Neural cell (in vitro differentiated cells): Measurements from ENCODE around the gene ADCY1. TPM values are rescaled to one million over a fixed set of nuclear protein-coding genes. Genes with fewer than 3 reads are reported as not detected.

Experiments
- H2AFZ ChIP-seq: fragments of 200-600, 300-800 bp; sonication (generic), shearing (Covaris generic); 2 replicates; pipeline ENCODE4 v1.6.0; 2014; ENCODE audit warnings: low read depth, mild to moderate bottlenecking, antibody characterized with exemption, low read length, moderate library complexity
- H3F3A ChIP-seq: fragments of 200-600 bp; shearing (Covaris generic); 2 replicates; pipeline ENCODE4 v1.6.1; 2016; ENCODE audit warnings: mild to moderate bottlenecking, moderate library complexity, mixed read lengths, antibody characterized with exemption, low read length; ENCODE audit not compliant: insufficient read depth, poor library complexity, severe bottlenecking
- H3K27ac ChIP-seq: fragments of 200-600, 300-800 bp; sonication (generic), shearing (Covaris generic); 2 replicates; pipeline ENCODE4 v1.5.1; 2014; ENCODE audit warnings: mild to moderate bottlenecking, low read length, moderate library complexity
- H3K27me3 ChIP-seq: fragments of 300-800, 200-600 bp; sonication (generic), shearing (Covaris generic); 2 replicates; pipeline ENCODE4 v1.6.0; 2014; ENCODE audit warnings: mild to moderate bottlenecking, low read depth, low read length, moderate library complexity; ENCODE audit not compliant: insufficient read depth
- H3K36me3 ChIP-seq: fragments of 300-800, 200-600 bp; sonication (generic), shearing (Covaris generic); 2 replicates; pipeline ENCODE4 v1.5.1; 2014; ENCODE audit warnings: mild to moderate bottlenecking, antibody characterized with exemption, low read length, moderate library complexity; ENCODE audit not compliant: insufficient read depth
- H3K4me2 ChIP-seq: fragments of 300-800, 200-600 bp; sonication (generic), shearing (Covaris generic); 2 replicates; pipeline ENCODE4 v1.6.0; 2014; ENCODE audit warnings: mild to moderate bottlenecking, low read length
- H3K4me3 ChIP-seq: fragments of 300-800, 200-600 bp; sonication (generic), shearing (Covaris generic); 2 replicates; pipeline ENCODE4 v1.5.1; 2014; ENCODE audit warnings: mild to moderate bottlenecking, low read length, moderate library complexity
- H3K79me2 ChIP-seq: fragments of 200-600 bp; shearing (Covaris generic); replicated peaks from 2 replicates; pipeline ENCODE4 v1.6.0; 2014; ENCODE audit warnings: mild to moderate bottlenecking, low read length, moderate library complexity; ENCODE audit not compliant: insufficient read depth
- H3K9ac ChIP-seq: fragments of 300-800, 200-600 bp; sonication (generic), shearing (Covaris generic); 2 replicates; pipeline ENCODE4 v1.6.1; 2016; ENCODE audit warnings: mild to moderate bottlenecking, low read length, mixed read lengths
- H3K9me2 ChIP-seq: fragments of 200-600 bp; shearing (Covaris generic); 2 replicates; pipeline ENCODE4 v1.6.1; 2016; ENCODE audit warnings: mild to moderate bottlenecking, low read length, mixed read lengths; ENCODE audit not compliant: insufficient read depth
- H3K9me3 ChIP-seq: fragments of 200-600, 300-800 bp; sonication (generic), shearing (Covaris generic); 2 replicates; pipeline ENCODE4 v1.6.1; 2016; ENCODE audit warnings: mild to moderate bottlenecking, mixed run types, low read length, moderate library complexity, mixed read lengths
- H4K20me1 ChIP-seq: fragments of 200-600 bp; shearing (Covaris generic); 2 replicates; pipeline ENCODE4 v1.6.1; 2016; ENCODE audit warnings: mild to moderate bottlenecking, mixed run types; ENCODE audit not compliant: insufficient read depth
- EP300 ChIP-seq: fragments of 450-650 bp; conservative IDR thresholded peaks from 2 replicates; pipeline ENCODE4 v1.6.1; 2014; ENCODE audit warnings: antibody characterized with exemption, mild to moderate bottlenecking, moderate library complexity; ENCODE audit not compliant: poor library complexity, severe bottlenecking
- EZH2 ChIP-seq: fragments of 200-600, 300-800 bp; shearing (Covaris generic), sonication (generic); IDR thresholded peaks from 2 replicates; pipeline ENCODE4 v1.6.1; 2014; ENCODE audit warnings: antibody characterized with exemption, low read length, borderline replicate concordance, mild to moderate bottlenecking; ENCODE audit not compliant: insufficient read depth, poor library complexity, severe bottlenecking
- MXI1 ChIP-seq: fragments of 450-650 bp; conservative IDR thresholded peaks from 2 replicates; pipeline ENCODE4 v1.6.1; 2014; ENCODE audit warnings: antibody characterized with exemption, mild to moderate bottlenecking; ENCODE audit not compliant: poor library complexity, severe bottlenecking
- POLR2AphosphoS5 ChIP-seq: IDR thresholded peaks from 2 replicates; pipeline ENCODE4 v1.6.1; 2012
- RAD21 ChIP-seq: fragments of 450-650 bp; conservative IDR thresholded peaks from 2 replicates; pipeline ENCODE4 v1.6.1; 2014; ENCODE audit warnings: antibody characterized with exemption, mild to moderate bottlenecking, moderate library complexity
- REST ChIP-seq: IDR thresholded peaks from 2 replicates; pipeline ENCODE4 v1.6.1; 2012; ENCODE audit warnings: borderline replicate concordance
- SMC3 ChIP-seq: fragments of 450-650 bp; conservative IDR thresholded peaks from 2 replicates; pipeline ENCODE4 v1.6.1; 2014; ENCODE audit warnings: antibody characterized with exemption, mild to moderate bottlenecking, moderate library complexity; ENCODE audit not compliant: poor library complexity
- TAF1 ChIP-seq: IDR thresholded peaks from 2 replicates; pipeline ENCODE4 v1.6.1; 2012; ENCODE audit warnings: low read depth
- polyA plus RNA-seq: library from polyadenylated mRNA; depleted of rRNA; stranded (reverse); fragments of >200 nt; gene quantifications from 2 replicates; pipeline ENCODE4 v1.2.3, GENCODE V29; 2014
- TF ChIP-seq, protein P1 (sequence below): fragments of 450-650 bp; IDR thresholded peaks from 2 replicates; pipeline ENCODE4 v1.5.1; 2014; ENCODE audit warnings: antibody characterized with exemption, mild to moderate bottlenecking, moderate library complexity; ENCODE audit not compliant: poor library complexity, severe bottlenecking

ADCY1 gene
- polyA plus RNA-seq, 1 donor from 2014 or later, result 14.8 TPM

- Histone ChIP-seq H3F3A (no peaks in the 10 kb centered on the region), H2AFZ (no peak overlapping the region), H3K9ac (no peak overlapping the region), H3K27me3 (no peaks in the 10 kb centered on the region), H3K36me3 (no peaks in the 10 kb centered on the region), H4K20me1 (no peaks in the 10 kb centered on the region), H3K9me3 (peaks cover 2% of the 10 kb centered on the region), H3K79me2 (no peaks in the 10 kb centered on the region), H3K4me2 (no peak overlapping the region), H3K27ac (no peak overlapping the region), H3K9me2 (no peaks in the 10 kb centered on the region), H3K4me3 (no peak overlapping the region)
- TF ChIP-seq MXI1 (no peak), POLR2AphosphoS5 (no peak), EZH2 (no peak), REST (no peak), EP300 (no peak), RAD21 (no peak), TAF1 (no peak), SMC3 (no peak)
- TF ChIP-seq, protein P1, sequence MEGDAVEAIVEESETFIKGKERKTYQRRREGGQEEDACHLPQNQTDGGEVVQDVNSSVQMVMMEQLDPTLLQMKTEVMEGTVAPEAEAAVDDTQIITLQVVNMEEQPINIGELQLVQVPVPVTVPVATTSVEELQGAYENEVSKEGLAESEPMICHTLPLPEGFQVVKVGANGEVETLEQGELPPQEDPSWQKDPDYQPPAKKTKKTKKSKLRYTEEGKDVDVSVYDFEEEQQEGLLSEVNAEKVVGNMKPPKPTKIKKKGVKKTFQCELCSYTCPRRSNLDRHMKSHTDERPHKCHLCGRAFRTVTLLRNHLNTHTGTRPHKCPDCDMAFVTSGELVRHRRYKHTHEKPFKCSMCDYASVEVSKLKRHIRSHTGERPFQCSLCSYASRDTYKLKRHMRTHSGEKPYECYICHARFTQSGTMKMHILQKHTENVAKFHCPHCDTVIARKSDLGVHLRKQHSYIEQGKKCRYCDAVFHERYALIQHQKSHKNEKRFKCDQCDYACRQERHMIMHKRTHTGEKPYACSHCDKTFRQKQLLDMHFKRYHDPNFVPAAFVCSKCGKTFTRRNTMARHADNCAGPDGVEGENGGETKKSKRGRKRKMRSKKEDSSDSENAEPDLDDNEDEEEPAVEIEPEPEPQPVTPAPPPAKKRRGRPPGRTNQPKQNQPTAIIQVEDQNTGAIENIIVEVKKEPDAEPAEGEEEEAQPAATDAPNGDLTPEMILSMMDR, result no peak
These were observed 51.7 kb downstream of the ADCY1 start for GRCh38 chr7:45625714-45626440.

DNA sequence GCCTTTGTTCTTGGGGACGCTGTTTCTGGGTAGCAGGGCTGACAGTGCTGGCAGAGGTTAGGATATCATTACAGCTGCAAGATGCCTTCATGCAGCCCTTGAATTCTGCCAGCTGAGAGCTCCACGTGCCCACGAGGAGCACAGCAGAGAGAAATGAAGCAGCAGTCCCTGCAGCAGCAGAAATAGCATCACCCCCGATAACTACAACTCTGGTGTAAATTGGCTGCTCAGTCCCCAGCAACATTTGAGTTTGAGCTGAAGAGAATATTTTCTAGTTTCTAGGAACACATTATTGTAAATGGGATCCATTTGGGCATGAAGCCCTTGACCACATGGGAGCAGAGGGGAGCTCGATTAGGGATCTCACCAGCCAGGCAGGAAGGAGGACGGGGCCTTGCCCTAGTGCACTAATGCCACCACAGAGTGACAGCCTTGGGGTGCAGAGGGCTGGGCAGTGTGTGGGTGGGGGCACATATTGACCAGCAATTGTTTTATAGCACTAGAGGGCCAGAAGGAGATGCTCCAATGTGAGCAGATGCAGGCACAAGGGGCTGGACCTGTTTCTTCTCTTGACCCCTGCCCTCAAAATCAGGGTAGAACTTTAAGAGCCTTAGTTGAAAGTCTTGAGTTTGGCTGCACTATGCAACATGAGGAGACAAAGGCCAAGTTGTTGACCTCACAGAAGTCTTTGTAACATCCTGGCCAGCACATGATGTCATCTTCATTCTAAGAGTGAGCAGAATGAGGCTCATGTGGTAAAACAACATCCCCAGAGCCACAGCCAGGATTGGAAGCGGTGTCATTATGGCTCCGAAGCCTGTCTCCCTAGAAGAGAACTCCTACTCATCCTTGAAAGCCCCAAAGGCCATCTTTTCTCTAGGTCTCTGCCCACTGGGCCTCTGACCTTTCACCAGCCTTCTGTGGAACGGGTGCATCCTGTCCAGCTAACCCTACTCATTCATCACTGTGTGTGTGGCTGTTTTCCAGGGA lies 52.6 kb downstream of the ADCY1 start:
- TF ChIP-seq RAD21 (no peak), POLR2AphosphoS5 (no peak), TAF1 (no peak), EP300 (no peak)
- no peaks in the 10 kb centered on the region for H3F3A ChIP-seq
- H3K27ac ChIP-seq, result no peak overlapping the region
- H3K9me3 ChIP-seq, result no peaks in the 10 kb centered on the region
- H3K79me2 ChIP-seq, result no peaks in the 10 kb centered on the region
- no peak overlapping the region for H3K9ac ChIP-seq
- H3K4me2 ChIP-seq, result no peak overlapping the region
- H3K4me3 ChIP-seq, result no peak overlapping the region
- H3K27me3 ChIP-seq, result no peaks in the 10 kb centered on the region
- H4K20me1 ChIP-seq, result no peaks in the 10 kb centered on the region
- H2AFZ ChIP-seq, result no peak overlapping the region
- H3K9me2 ChIP-seq, result no peaks in the 10 kb centered on the region
- H3K36me3 ChIP-seq, result no peaks in the 10 kb centered on the region
